ENCODE data around the gene LAMTOR2.

DNA sequence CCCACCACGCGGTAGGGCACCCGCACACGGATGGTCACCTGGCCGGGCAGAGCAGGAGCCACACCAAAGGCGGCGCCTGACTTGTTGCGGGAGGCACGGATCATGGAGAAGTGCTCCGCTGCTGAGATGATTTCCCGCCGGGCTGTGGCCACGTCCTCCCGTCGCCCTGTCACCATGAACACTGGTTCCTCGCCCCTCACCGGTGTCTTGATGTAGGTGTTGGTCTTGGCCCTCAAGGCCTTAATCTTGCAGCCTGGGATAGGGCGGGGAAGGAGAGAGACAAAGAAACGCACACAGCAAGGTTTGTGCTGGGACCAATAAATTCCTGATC is 22.8 kb downstream of the LAMTOR2 start:
- no peak for TF ChIP-seq TAF1 (IDR thresholded peaks at IDR 0.05; ENCODE audit: borderline replicate concordance, insufficient read depth, low read length)
- TF ChIP-seq POLR2AphosphoS5 (IDR thresholded peaks at IDR 0.05; ENCODE audit: low read depth, low read length) = no peak
- TF ChIP-seq, protein P1, sequence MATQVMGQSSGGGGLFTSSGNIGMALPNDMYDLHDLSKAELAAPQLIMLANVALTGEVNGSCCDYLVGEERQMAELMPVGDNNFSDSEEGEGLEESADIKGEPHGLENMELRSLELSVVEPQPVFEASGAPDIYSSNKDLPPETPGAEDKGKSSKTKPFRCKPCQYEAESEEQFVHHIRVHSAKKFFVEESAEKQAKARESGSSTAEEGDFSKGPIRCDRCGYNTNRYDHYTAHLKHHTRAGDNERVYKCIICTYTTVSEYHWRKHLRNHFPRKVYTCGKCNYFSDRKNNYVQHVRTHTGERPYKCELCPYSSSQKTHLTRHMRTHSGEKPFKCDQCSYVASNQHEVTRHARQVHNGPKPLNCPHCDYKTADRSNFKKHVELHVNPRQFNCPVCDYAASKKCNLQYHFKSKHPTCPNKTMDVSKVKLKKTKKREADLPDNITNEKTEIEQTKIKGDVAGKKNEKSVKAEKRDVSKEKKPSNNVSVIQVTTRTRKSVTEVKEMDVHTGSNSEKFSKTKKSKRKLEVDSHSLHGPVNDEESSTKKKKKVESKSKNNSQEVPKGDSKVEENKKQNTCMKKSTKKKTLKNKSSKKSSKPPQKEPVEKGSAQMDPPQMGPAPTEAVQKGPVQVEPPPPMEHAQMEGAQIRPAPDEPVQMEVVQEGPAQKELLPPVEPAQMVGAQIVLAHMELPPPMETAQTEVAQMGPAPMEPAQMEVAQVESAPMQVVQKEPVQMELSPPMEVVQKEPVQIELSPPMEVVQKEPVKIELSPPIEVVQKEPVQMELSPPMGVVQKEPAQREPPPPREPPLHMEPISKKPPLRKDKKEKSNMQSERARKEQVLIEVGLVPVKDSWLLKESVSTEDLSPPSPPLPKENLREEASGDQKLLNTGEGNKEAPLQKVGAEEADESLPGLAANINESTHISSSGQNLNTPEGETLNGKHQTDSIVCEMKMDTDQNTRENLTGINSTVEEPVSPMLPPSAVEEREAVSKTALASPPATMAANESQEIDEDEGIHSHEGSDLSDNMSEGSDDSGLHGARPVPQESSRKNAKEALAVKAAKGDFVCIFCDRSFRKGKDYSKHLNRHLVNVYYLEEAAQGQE (IDR thresholded peaks at IDR 0.05; ENCODE audit: insufficient read depth in 1 of 2, low read depth in 2 of 2, low read length in 2 of 2) = no peak
- TF ChIP-seq SIN3A (IDR thresholded peaks at IDR 0.05; ENCODE audit: borderline replicate concordance, insufficient read depth, low read length) = no peak

Data from PFSK-1 (cell line).